Measurements from ENCODE around the gene CSF3.
"Not testable (repeated sequence)": the region's sequence is repeated elsewhere in the genome, so short reads cannot be mapped to it uniquely, and the experiment has no call there.

CSF3 gene

GRCh38 chr17:39999067-39999466 is 16.2 kb upstream of the CSF3 start:
- DNase-seq, result no peak

- no peak for DNase-seq
Measured at GRCh38 chr17:40000161-40000560, 15.1 kb upstream of the CSF3 start.

GRCh38 chr17:40001335-40001734 is 13.9 kb upstream of the CSF3 start:
- not testable (repeated sequence) for DNase-seq

GRCh38 chr17:40004072-40004471 is 11.2 kb upstream of the CSF3 start:
- DNase-seq, result no peak

GRCh38 chr17:40004712-40005111 is 10.5 kb upstream of the CSF3 start:
- no peak for DNase-seq

- no peak for DNase-seq
Measured at GRCh38 chr17:40005520-40005919, 9.7 kb upstream of the CSF3 start.

- not testable (repeated sequence) for DNase-seq
Measured at GRCh38 chr17:40010946-40011500, 4.2 kb upstream of the CSF3 start.

- not testable (repeated sequence) for DNase-seq
Measured at GRCh38 chr17:40012017-40012647, 3.1 kb upstream of the CSF3 start.

GRCh38 chr17:40014375-40014980 is 762 bp upstream of the CSF3 start:
- no peak for DNase-seq

GRCh38 chr17:40015998-40016985 is 1.1 kb downstream of the CSF3 start:
- DNase-seq, result no peak

GRCh38 chr17:40017422-40018080 is 2.3 kb downstream of the CSF3 start:
- DNase-seq, result no peak

GRCh38 chr17:40018211-40019121 is 3.2 kb downstream of the CSF3 start:
- no peak for DNase-seq

GRCh38 chr17:40019140-40019991 is 4.1 kb downstream of the CSF3 start:
- no peak for DNase-seq

GRCh38 chr17:40020146-40020545 is 4.9 kb downstream of the CSF3 start:
- no peak for DNase-seq

GRCh38 chr17:40021451-40021971 is 6.3 kb downstream of the CSF3 start:
- no peak for DNase-seq

- DNase-seq, result no peak
Measured at GRCh38 chr17:40022497-40022896, 7.3 kb downstream of the CSF3 start.

GRCh38 chr17:40022961-40023541 is 7.8 kb downstream of the CSF3 start:
- no peak for DNase-seq

- no peak for DNase-seq
Measured at GRCh38 chr17:40023590-40024292, 8.5 kb downstream of the CSF3 start.

GRCh38 chr17:40024901-40025300 is 9.7 kb downstream of the CSF3 start:
- DNase-seq, result no peak
